Breast epithelium (tissue), 3 donors: Measurements from ENCODE around the gene AMOT.

Experiments
- POLR2AphosphoS5 ChIP-seq, 3 donors: sonication (generic); formaldehyde crosslinking; IDR thresholded peaks; one replicate each; pipeline ENCODE4 v1.6.1; 2017; ENCODE audit warnings: antibody characterized with exemption in 3 of 3
- TF ChIP-seq, protein P1 (sequence below), 3 donors: fragments of 450-650 bp; IDR thresholded peaks; one replicate each; pipeline ENCODE4 v1.5.1; 2016 to 2017; ENCODE audit warnings: antibody characterized with exemption in 3 of 3, mild to moderate bottlenecking in 3 of 3, moderate library complexity in 3 of 3

- TF ChIP-seq, protein P1, sequence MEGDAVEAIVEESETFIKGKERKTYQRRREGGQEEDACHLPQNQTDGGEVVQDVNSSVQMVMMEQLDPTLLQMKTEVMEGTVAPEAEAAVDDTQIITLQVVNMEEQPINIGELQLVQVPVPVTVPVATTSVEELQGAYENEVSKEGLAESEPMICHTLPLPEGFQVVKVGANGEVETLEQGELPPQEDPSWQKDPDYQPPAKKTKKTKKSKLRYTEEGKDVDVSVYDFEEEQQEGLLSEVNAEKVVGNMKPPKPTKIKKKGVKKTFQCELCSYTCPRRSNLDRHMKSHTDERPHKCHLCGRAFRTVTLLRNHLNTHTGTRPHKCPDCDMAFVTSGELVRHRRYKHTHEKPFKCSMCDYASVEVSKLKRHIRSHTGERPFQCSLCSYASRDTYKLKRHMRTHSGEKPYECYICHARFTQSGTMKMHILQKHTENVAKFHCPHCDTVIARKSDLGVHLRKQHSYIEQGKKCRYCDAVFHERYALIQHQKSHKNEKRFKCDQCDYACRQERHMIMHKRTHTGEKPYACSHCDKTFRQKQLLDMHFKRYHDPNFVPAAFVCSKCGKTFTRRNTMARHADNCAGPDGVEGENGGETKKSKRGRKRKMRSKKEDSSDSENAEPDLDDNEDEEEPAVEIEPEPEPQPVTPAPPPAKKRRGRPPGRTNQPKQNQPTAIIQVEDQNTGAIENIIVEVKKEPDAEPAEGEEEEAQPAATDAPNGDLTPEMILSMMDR (IDR thresholded peaks at IDR 0.05): no peak
- TF ChIP-seq POLR2AphosphoS5 (IDR thresholded peaks at IDR 0.05): no peak
Observed at GRCh38 chrX:112784692-112785091, 55.9 kb downstream of the AMOT start.
